DND-41 (cell line): ENCODE data around the gene KRAS.

ENCODE experiments used
- ATAC-seq: fragments of 200-7000 bp; cut with Tn5 transposase; 3 replicates; pipeline ENCODE4 v1.9.1; 2021; ENCODE audit warnings: low read depth; ENCODE audit not compliant: insufficient read depth
- DNase-seq: peaks from one replicate; pipeline ENCODE4 v3.0.0-alpha.2; 2020
- H2AFZ ChIP-seq: 2 replicates; pipeline ENCODE4 v1.6.0; 2012; ENCODE audit warnings: low read depth, low read length
- H3K27ac ChIP-seq: 2 replicates; pipeline ENCODE4 v1.5.1; 2012; ENCODE audit warnings: low read length, inconsistent platforms
- H3K27me3 ChIP-seq: fragments of 200-600 bp; sonication (generic); 2 replicates; pipeline ENCODE4 v1.6.0; 2012; ENCODE audit warnings: low read length, mild to moderate bottlenecking, inconsistent platforms; ENCODE audit not compliant: insufficient read depth, poor library complexity
- H3K36me3 ChIP-seq: 2 replicates; pipeline ENCODE4 v1.5.1; 2012; ENCODE audit warnings: low read length, inconsistent platforms; ENCODE audit not compliant: insufficient read depth
- H3K4me1 ChIP-seq: 2 replicates; pipeline ENCODE4 v1.5.1; 2012; ENCODE audit warnings: mild to moderate bottlenecking, low read length; ENCODE audit not compliant: insufficient read depth
- H3K4me2 ChIP-seq: 2 replicates; pipeline ENCODE4 v1.6.0; 2012; ENCODE audit warnings: mild to moderate bottlenecking, moderate library complexity, low read length, inconsistent platforms; ENCODE audit not compliant: insufficient read depth
- H3K4me3 ChIP-seq, 2 experiments: fragments of 200-600 bp in 1 of 2; shearing (Covaris generic) in 1 of 2; 2 replicates each; pipeline ENCODE4 v1.5.1; 2012 to 2016; ENCODE audit warnings: inconsistent platforms in 2 of 2, low read length in 2 of 2, mild to moderate bottlenecking in 2 of 2, low read depth in 1 of 2, moderate library complexity in 1 of 2
- H3K79me2 ChIP-seq: 2 replicates; pipeline ENCODE4 v1.6.0; 2012; ENCODE audit warnings: low read length, inconsistent platforms; ENCODE audit not compliant: insufficient read depth
- H3K9ac ChIP-seq: 2 replicates; pipeline ENCODE4 v1.6.0; 2012; ENCODE audit warnings: low read depth, mild to moderate bottlenecking, inconsistent platforms, low read length, moderate library complexity
- H3K9me3 ChIP-seq: 2 replicates; pipeline ENCODE4 v1.5.1; 2012; ENCODE audit warnings: low read length, moderate library complexity, mild to moderate bottlenecking, inconsistent platforms; ENCODE audit not compliant: insufficient read depth, severe bottlenecking
- H4K20me1 ChIP-seq: 2 replicates; pipeline ENCODE4 v1.6.0; 2012; ENCODE audit warnings: low read length; ENCODE audit not compliant: insufficient read depth
- EZH2 ChIP-seq: IDR thresholded peaks from 3 replicates; pipeline ENCODE4 v1.6.1; 2012; ENCODE audit warnings: borderline replicate concordance, low read depth, mild to moderate bottlenecking, moderate library complexity, low read length, inconsistent platforms; ENCODE audit not compliant: severe bottlenecking
- TF ChIP-seq, protein P1 (sequence below): IDR thresholded peaks from 2 replicates; pipeline ENCODE4 v1.5.1; 2012; ENCODE audit warnings: borderline replicate concordance, low read length, moderate library complexity, mild to moderate bottlenecking; ENCODE audit not compliant: poor library complexity, severe bottlenecking; ENCODE audit errors: extremely low read depth

The KRAS gene

DNA sequence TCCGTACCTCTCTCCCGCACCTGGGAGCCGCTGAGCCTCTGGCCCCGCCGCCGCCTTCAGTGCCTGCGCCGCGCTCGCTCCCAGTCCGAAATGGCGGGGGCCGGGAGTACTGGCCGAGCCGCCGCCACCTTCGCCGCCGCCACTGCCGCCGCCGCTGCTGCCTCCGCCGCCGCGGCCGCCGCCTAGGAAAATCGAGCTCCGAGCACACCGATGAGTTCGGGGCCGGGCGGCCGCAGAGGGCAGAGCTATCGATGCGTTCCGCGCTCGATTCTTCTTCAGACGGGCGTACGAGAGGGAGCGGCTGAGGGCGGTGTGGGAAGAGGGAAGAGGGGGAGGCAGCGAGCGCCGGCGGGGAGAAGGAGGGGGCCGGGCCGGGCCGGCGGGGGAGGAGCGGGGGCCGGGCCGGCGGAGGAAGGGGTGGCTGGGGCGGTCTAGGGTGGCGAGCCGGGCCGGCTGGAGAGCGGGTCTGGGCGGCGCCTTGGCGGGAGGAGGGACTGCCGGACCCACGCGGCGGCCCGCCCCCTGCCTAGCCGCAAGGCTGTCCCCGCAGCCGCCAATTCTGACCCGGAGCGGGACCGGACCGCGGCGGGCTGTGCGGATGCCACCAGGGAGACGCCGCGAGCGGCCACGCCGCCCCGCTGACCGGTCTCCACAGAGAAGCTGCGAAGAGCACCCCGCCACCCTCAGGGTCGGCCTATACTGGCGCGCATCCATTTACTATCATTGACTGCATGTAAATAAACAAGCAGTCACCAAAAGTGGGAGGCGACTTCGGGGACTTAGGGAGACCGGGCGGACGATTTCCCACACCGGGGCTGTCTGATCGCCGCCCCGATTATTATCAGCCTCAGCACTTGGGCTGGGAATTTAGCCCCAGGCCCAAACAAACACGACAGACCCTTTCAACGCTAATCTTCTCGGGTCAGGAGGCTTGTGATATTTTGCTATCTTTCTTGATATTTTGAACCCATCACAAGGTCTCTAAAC is at the start of gene KRAS:
TSS of gene KRAS (minus strand) at position 186 of the 987 bp plus-strand sequence.
- Histone ChIP-seq H3K9ac (peak within 1 kb of the TSS; percentile 63), H4K20me1 (peaks cover 10% of the 10 kb centered on the region), H3K9me3 (no peaks in the 10 kb centered on the region), H2AFZ (peak within 1 kb of the TSS; percentile 89), H3K79me2 (peaks cover 36% of the 10 kb centered on the region), H3K4me2 (peak within 1 kb of the TSS; percentile 94), H3K36me3 (no peaks in the 10 kb centered on the region; the same call in none of the 2 replicates), H3K27me3 (peaks cover 16% of the 10 kb centered on the region), H3K4me3 (peak within 1 kb of the TSS; percentile 72 to 95), H3K4me1 (peaks cover 36% of the 10 kb centered on the region), H3K27ac (peak within 1 kb of the TSS; percentile 68)
- TF ChIP-seq, protein P1, sequence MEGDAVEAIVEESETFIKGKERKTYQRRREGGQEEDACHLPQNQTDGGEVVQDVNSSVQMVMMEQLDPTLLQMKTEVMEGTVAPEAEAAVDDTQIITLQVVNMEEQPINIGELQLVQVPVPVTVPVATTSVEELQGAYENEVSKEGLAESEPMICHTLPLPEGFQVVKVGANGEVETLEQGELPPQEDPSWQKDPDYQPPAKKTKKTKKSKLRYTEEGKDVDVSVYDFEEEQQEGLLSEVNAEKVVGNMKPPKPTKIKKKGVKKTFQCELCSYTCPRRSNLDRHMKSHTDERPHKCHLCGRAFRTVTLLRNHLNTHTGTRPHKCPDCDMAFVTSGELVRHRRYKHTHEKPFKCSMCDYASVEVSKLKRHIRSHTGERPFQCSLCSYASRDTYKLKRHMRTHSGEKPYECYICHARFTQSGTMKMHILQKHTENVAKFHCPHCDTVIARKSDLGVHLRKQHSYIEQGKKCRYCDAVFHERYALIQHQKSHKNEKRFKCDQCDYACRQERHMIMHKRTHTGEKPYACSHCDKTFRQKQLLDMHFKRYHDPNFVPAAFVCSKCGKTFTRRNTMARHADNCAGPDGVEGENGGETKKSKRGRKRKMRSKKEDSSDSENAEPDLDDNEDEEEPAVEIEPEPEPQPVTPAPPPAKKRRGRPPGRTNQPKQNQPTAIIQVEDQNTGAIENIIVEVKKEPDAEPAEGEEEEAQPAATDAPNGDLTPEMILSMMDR = no peak
- peak; percentile 60 for TF ChIP-seq EZH2
- DNase-seq (peak; percentile 94), ATAC-seq (peak; percentile 90)

DNA sequence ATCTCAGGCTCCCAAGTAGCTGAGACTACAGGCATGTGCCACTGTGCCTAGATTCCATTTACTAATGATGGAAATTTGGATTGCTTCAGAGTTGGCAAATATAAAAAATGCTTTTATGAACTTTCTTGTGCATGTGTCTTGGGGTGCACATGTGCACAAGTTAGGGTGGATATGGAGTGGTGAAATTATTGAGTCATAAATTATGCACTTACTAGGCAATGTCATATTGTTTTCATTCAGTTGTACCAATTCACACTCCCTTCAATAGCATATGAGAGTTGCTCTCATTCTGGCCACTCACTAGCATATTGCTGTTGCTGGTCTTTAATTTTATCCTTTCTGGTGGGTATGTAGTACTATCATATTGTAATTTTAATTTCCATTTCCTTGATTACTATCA is 45.7 kb upstream of the KRAS start:
- H3K4me1 ChIP-seq = no peaks in the 10 kb centered on the region
- DNase-seq (no peak), ATAC-seq (no peak)
- H3K36me3 ChIP-seq = no peaks in the 10 kb centered on the region
- H3K4me3 ChIP-seq = no peak overlapping the region
- H3K9ac ChIP-seq = no peak overlapping the region
- TF ChIP-seq EZH2 = no peak
- TF ChIP-seq, protein P1 = no peak
- H3K79me2 ChIP-seq = no peaks in the 10 kb centered on the region
- H3K27me3 ChIP-seq = no peaks in the 10 kb centered on the region
- H4K20me1 ChIP-seq = no peaks in the 10 kb centered on the region
- H3K9me3 ChIP-seq = no peaks in the 10 kb centered on the region
- H3K27ac ChIP-seq = no peak overlapping the region
- no peak overlapping the region for H2AFZ ChIP-seq
- H3K4me2 ChIP-seq = no peak overlapping the region

DNA sequence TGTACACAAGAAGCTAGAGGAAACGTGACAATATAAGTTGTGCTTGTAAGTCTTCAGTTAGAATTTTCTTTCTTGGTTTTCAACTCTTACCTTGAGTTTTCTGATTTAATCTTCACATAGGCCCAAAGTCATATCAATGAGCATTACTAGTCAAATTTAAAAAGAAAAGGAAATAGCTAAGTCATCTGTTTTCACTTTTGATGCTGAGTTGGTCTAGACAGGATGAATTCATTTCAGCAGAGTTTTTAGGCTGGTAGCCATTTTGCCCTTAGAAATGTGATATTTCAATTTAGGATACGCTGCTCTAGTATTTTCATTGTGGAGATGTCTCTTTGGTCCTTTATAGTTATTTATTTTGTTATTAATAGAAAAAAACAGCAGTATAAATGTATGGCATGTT is 44.6 kb upstream of the KRAS start:
- Histone ChIP-seq H2AFZ (no peak overlapping the region), H3K4me1 (no peaks in the 10 kb centered on the region), H3K27ac (no peak overlapping the region), H3K4me3 (no peak overlapping the region), H3K36me3 (no peaks in the 10 kb centered on the region), H3K9me3 (no peaks in the 10 kb centered on the region), H3K79me2 (no peaks in the 10 kb centered on the region), H3K4me2 (no peak overlapping the region), H4K20me1 (no peaks in the 10 kb centered on the region), H3K9ac (no peak overlapping the region), H3K27me3 (no peaks in the 10 kb centered on the region)
- DNase-seq = no peak
- TF ChIP-seq, protein P1 = no peak
- no peak for TF ChIP-seq EZH2
- no peak for ATAC-seq
